Ovary (tissue), 9 donors: Measurements from ENCODE around the gene JAG2. TPM values are rescaled to one million over a fixed set of nuclear protein-coding genes. Genes with fewer than 3 reads are reported as not detected.

Source experiments
- DNase-seq, 5 donors: peaks; one replicate each; pipeline ENCODE4 v3.0.0-alpha.2; 2019 to 2020
- H3K27ac ChIP-seq, 2 donors: fragments of 200-600 bp; one replicate each; pipeline versions ENCODE4 v1.5.1 to v1.8.0; 2019 to 2022
- H3K27me3 ChIP-seq: fragments of 200-600 bp; one replicate; pipeline ENCODE4 v1.8.0; 2022
- H3K36me3 ChIP-seq: fragments of 200-600 bp; sonication (generic); one replicate; pipeline ENCODE4 v1.5.1; 2019
- H3K4me1 ChIP-seq: one replicate; pipeline ENCODE4 v1.8.1; 2013; ENCODE audit warnings: mild to moderate bottlenecking, moderate library complexity; ENCODE audit not compliant: insufficient read depth
- H3K4me3 ChIP-seq: fragments of 200-600 bp; sonication (generic); one replicate; pipeline ENCODE4 v1.5.1; 2017
- H3K9me3 ChIP-seq, 2 donors: fragments of 200-600 bp in 1 of 2; sonication (generic) in 1 of 2; one replicate each; pipeline versions ENCODE4 v1.5.1 to v1.8.1; 2013 to 2019; ENCODE audit warnings: mild to moderate bottlenecking in 1 of 2, moderate library complexity in 1 of 2
- CTCF ChIP-seq, 3 donors: fragments of 450-650 bp in 2 of 3; fragments of 200-600 bp in 1 of 3; IDR thresholded peaks; one replicate each; pipeline versions ENCODE4 v1.5.1 to v1.8.0; 2016 to 2022; ENCODE audit warnings: antibody characterized with exemption in 3 of 3, mild to moderate bottlenecking in 1 of 3
- EP300 ChIP-seq: sonication (generic); formaldehyde crosslinking; IDR thresholded peaks from one replicate; pipeline ENCODE4 v1.6.1; 2017; ENCODE audit warnings: antibody characterized with exemption
- POLR2A ChIP-seq: fragments of 450-650 bp; IDR thresholded peaks from one replicate; pipeline ENCODE4 v1.6.1; 2017; ENCODE audit warnings: antibody characterized with exemption, mild to moderate bottlenecking, moderate library complexity
- WGBS, 3 donors: extraction: QIAGEN DNeasy Blood & Tissue Kit in 1 of 3; methylation state at CpG; one replicate each; pipeline versions ENCODE4 v1.1.5 to v1.1.7; 2013 to 2017; 5-methylcytosine and 5-hydroxymethylcytosine counted together
- intact Hi-C, 4 donors: fragments of 100-400 bp; cut with DNase I; formaldehyde crosslinking; loops; one replicate each; pipeline versions ENCODE4 v1.11.0 to v1.15.1; 2022 to 2023
- polyA plus RNA-seq, 2 donors: library from polyadenylated mRNA; stranded (reverse); fragments of 200-250 nt in 1 of 2; fragments of 350-450 nt in 1 of 2; fragmentation: Illumina TruSeq in 1 of 2; extraction: RNeasy Lipid Tissue Mini Kit (QIAGEN cat#74804) in 1 of 2; gene quantifications; one replicate each; pipeline ENCODE4 v1.2.3, GENCODE V29; 2013 to 2014
- total RNA-seq, 7 donors: library from RNA; depleted of rRNA in 2 of 7; stranded (reverse); fragments of >200 nt in 2 of 7; fragmentation: NEBNext Ultra II Directional in 3 of 7; extraction: Animal tissue kit (Norgen Biotek cat#: 25700) in 3 of 7; gene quantifications; one replicate each; pipeline versions ENCODE4 v1.1.0 to v1.2.4, GENCODE V29; 2016 to 2023
- donor health status: DM: no; HTN: no; CAD: no; lungs with moderate emphysema.
- donor health status: DM: no; HTN: no; CAD: no.
- donor health status: Bipolar disorder and iron deficiency.
- donor health status: DM: yes; HTN: yes; CAD: no.
- donor health status: DM: no; HTN: no; CAD: no.
- donor health status: DM: yes; HTN: yes; CAD: no.

JAG2 gene
- total and polyA plus RNA-seq, 9 donors = 0.78 to 10.2 (median 6.5) TPM

- no peak for DNase-seq
- TF ChIP-seq EP300 = no peak
- no peak for TF ChIP-seq CTCF (IDR thresholded peaks at IDR 0.05)
- TF ChIP-seq POLR2A = no peak
- 82 to 91% (median 86%) methylated on average over 24 to 26 of the region's 26 CpGs for WGBS, 3 donors
- Histone ChIP-seq H3K9me3 (no peaks in the 10 kb centered on the region), H3K27ac (no peak overlapping the region), H3K27me3 (no peaks in the 10 kb centered on the region), H3K4me3 (no peak overlapping the region), H3K36me3 (no peaks in the 10 kb centered on the region), H3K4me1 (no peaks in the 10 kb centered on the region)
- intact Hi-C loops = no loop called here
Observed at GRCh38 chr14:105153739-105154475, 14.7 kb downstream of the JAG2 start.

- TF ChIP-seq POLR2A = no peak
- no peak for TF ChIP-seq CTCF (IDR thresholded peaks at IDR 0.05)
- no peak for TF ChIP-seq EP300
- WGBS, 3 donors = 43 to 51% (median 46%) methylated on average over 14 to 18 of the region's 18 CpGs
- Histone ChIP-seq H3K36me3 (no peaks in the 10 kb centered on the region), H3K9me3 (no peaks in the 10 kb centered on the region), H3K4me3 (no peak overlapping the region), H3K27me3 (no peaks in the 10 kb centered on the region), H3K4me1 (no peaks in the 10 kb centered on the region), H3K27ac (no peak overlapping the region)
- intact Hi-C loops = no loop called here
- no peak for DNase-seq
Observed at GRCh38 chr14:105153331-105153731, 15.2 kb downstream of the JAG2 start.

GRCh38 chr14:105152794-105153241, 15.8 kb downstream of the JAG2 start:
- Histone ChIP-seq H3K27ac (no peak overlapping the region), H3K9me3 (no peaks in the 10 kb centered on the region), H3K36me3 (no peaks in the 10 kb centered on the region), H3K4me3 (no peak overlapping the region), H3K27me3 (no peaks in the 10 kb centered on the region), H3K4me1 (no peaks in the 10 kb centered on the region)
- DNase-seq = no peak
- intact Hi-C loops = no loop called here
- TF ChIP-seq EP300 = no peak
- TF ChIP-seq CTCF (IDR thresholded peaks at IDR 0.05) = no peak
- no peak for TF ChIP-seq POLR2A
- WGBS, 3 donors = 63 to 74% (median 65%) methylated on average over 14 of the region's 14 CpGs

GRCh38 chr14:105151838-105152793, 16.5 kb downstream of the JAG2 start:
- WGBS, 3 donors = 76 to 91% (median 84%) methylated on average over 20 to 44 of the region's 44 CpGs
- H3K9me3 ChIP-seq = no peaks in the 10 kb centered on the region
- DNase-seq = no peak
- H3K4me3 ChIP-seq = no peak overlapping the region
- no peaks in the 10 kb centered on the region for H3K4me1 ChIP-seq
- no peaks in the 10 kb centered on the region for H3K27me3 ChIP-seq
- no peak for TF ChIP-seq CTCF (IDR thresholded peaks at IDR 0.05)
- TF ChIP-seq EP300 = no peak
- TF ChIP-seq POLR2A = no peak
- no peak overlapping the region for H3K27ac ChIP-seq
- intact Hi-C loops = no loop called here
- H3K36me3 ChIP-seq = no peaks in the 10 kb centered on the region
